DOHH2 (cell line): Measurements from ENCODE around the gene SCN5A.

ENCODE experiments used
- H3F3A ChIP-seq: fragments of 200-600 bp; sonication (generic), shearing (Covaris generic); 2 replicates; pipeline ENCODE4 v1.6.0; 2016; ENCODE audit warnings: antibody characterized with exemption, mild to moderate bottlenecking; ENCODE audit not compliant: control insufficient read depth, insufficient read depth
- H3K27ac ChIP-seq: fragments of 200-600 bp; sonication (generic); 2 replicates; pipeline ENCODE4 v1.5.1; 2014; ENCODE audit warnings: low read depth, mild to moderate bottlenecking, low read length, moderate library complexity
- H3K27me3 ChIP-seq: fragments of 200-600 bp; sonication (generic); 2 replicates; pipeline ENCODE4 v1.6.1; 2014; ENCODE audit warnings: mild to moderate bottlenecking, low read length, mixed read lengths; ENCODE audit not compliant: control insufficient read depth
- H3K36me3 ChIP-seq: fragments of 200-600 bp; sonication (generic); 2 replicates; pipeline ENCODE4 v1.6.1; 2014; ENCODE audit warnings: mild to moderate bottlenecking, low read length, moderate library complexity, mixed read lengths; ENCODE audit not compliant: control insufficient read depth
- H3K4me1 ChIP-seq: fragments of 200-600 bp; sonication (generic); 2 replicates; pipeline ENCODE4 v1.6.1; 2014; ENCODE audit warnings: mild to moderate bottlenecking, low read length, mixed read lengths; ENCODE audit not compliant: control insufficient read depth
- H3K4me2 ChIP-seq: fragments of 200-600 bp; sonication (generic); 2 replicates; pipeline ENCODE4 v1.6.0; 2014; ENCODE audit warnings: mild to moderate bottlenecking, low read length, moderate library complexity
- H3K4me3 ChIP-seq: fragments of 200-600 bp; sonication (generic); 2 replicates; pipeline ENCODE4 v1.5.1; 2014; ENCODE audit warnings: mild to moderate bottlenecking, low read length, mixed read lengths
- H3K79me2 ChIP-seq: fragments of 200-600 bp; sonication (generic); 2 replicates; pipeline ENCODE4 v1.6.1; 2014; ENCODE audit warnings: mild to moderate bottlenecking, low read length, mixed read lengths; ENCODE audit not compliant: control insufficient read depth
- H3K9me2 ChIP-seq: fragments of 200-600 bp; sonication (generic); replicated peaks from 2 replicates; pipeline ENCODE4 v1.6.1; 2014; ENCODE audit warnings: mild to moderate bottlenecking, low read length, mixed read lengths; ENCODE audit not compliant: control insufficient read depth
- H3K9me3 ChIP-seq: fragments of 200-600 bp; sonication (generic); 2 replicates; pipeline ENCODE4 v1.6.1; 2014; ENCODE audit warnings: antibody characterized with exemption, low read length, mixed read lengths; ENCODE audit not compliant: control insufficient read depth, insufficient read depth
- H4K20me1 ChIP-seq: fragments of 200-600 bp; sonication (generic); 2 replicates; pipeline ENCODE4 v1.6.0; 2014; ENCODE audit warnings: low read depth, mild to moderate bottlenecking, antibody characterized with exemption, low read length, moderate library complexity; ENCODE audit not compliant: control insufficient read depth, insufficient read depth
- CTCF ChIP-seq: fragments of 200-600 bp; sonication (generic); IDR thresholded peaks from one replicate; pipeline ENCODE4 v1.5.1; 2014; ENCODE audit warnings: antibody characterized with exemption, mild to moderate bottlenecking, low read depth, low read length; ENCODE audit not compliant: poor library complexity, severe bottlenecking
- EZH2phosphoT487 ChIP-seq: fragments of 200-600 bp; sonication (generic); IDR thresholded peaks from 2 replicates; pipeline ENCODE4 v1.6.1; 2017; ENCODE audit warnings: borderline replicate concordance, mild to moderate bottlenecking, antibody characterized with exemption, low read length, moderate library complexity, mixed read lengths

SCN5A gene

GRCh38 chr3:38551026-38551832 is 98.3 kb downstream of the SCN5A start:
- TF ChIP-seq EZH2phosphoT487 (no peak), CTCF (no peak)
- Histone ChIP-seq H3K27ac (no peak overlapping the region), H3K4me2 (no peak overlapping the region), H3K27me3 (no peaks in the 10 kb centered on the region), H3K9me3 (no peaks in the 10 kb centered on the region), H3K36me3 (no peaks in the 10 kb centered on the region), H3F3A (no peaks in the 10 kb centered on the region), H3K79me2 (no peaks in the 10 kb centered on the region), H3K9me2 (no peaks in the 10 kb centered on the region), H3K4me1 (no peaks in the 10 kb centered on the region; the same call in 1 of the 2 replicates), H3K4me3 (no peak overlapping the region), H4K20me1 (no peaks in the 10 kb centered on the region)

DNA sequence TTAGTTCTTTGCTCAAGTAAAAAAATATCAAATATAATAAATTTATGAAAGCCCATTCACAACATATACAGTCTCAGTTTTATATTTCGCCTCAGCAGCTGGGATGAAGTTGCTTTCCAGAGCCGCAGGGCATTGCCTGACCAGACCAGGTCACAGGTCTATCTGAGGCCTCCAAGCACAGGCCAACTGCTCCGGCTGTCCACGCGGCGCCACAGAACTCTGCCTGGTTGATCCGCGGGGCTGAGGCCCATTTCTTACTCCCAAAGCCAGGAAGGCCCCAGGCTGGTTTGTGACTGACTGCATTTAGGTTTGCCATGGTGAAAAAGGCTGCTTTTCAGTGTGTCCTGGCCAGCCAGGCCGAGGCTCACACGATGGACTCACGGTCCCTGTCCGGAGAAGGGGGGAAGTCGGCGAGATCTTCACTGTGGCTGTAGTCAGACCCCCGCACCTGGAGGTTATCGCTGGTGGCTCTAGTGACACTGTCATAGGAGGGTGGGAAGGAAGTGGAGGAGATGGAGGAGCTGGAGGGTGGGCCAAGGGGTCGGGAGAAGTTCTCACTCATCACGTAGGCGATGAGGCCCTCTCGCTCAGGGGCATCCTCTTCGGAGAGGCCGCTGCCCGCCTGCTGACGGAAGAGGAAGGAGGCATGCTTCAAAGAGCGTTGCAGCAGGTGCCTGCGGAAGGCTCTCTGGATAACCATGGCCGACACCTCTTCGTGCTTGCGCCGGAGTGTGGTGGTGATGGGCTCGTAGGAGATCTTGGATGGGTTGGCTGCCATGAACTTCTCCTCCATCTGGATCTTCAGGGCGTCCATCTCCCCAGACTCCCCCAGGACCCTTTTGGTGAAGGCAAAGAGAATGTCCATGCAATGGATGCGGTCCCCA is 99.3 kb downstream of the SCN5A start:
- no peaks in the 10 kb centered on the region for H3F3A ChIP-seq
- TF ChIP-seq CTCF (no peak), EZH2phosphoT487 (no peak)
- no peaks in the 10 kb centered on the region for H3K27me3 ChIP-seq
- no peaks in the 10 kb centered on the region for H4K20me1 ChIP-seq
- H3K4me2 ChIP-seq, result no peak overlapping the region
- H3K4me3 ChIP-seq, result no peak overlapping the region
- no peaks in the 10 kb centered on the region for H3K9me2 ChIP-seq
- no peaks in the 10 kb centered on the region for H3K36me3 ChIP-seq
- no peaks in the 10 kb centered on the region for H3K79me2 ChIP-seq
- no peaks in the 10 kb centered on the region for H3K9me3 ChIP-seq
- H3K4me1 ChIP-seq, result no peaks in the 10 kb centered on the region; the same call in 1 of the 2 replicates
- H3K27ac ChIP-seq, result no peak overlapping the region

GRCh38 chr3:38549486-38549885 is 100.0 kb downstream of the SCN5A start:
- Histone ChIP-seq H3K4me1 (no peaks in the 10 kb centered on the region; the same call in 1 of the 2 replicates), H3F3A (no peaks in the 10 kb centered on the region), H3K9me2 (no peaks in the 10 kb centered on the region), H4K20me1 (no peaks in the 10 kb centered on the region), H3K9me3 (no peaks in the 10 kb centered on the region), H3K27ac (no peak overlapping the region), H3K36me3 (no peaks in the 10 kb centered on the region), H3K79me2 (no peaks in the 10 kb centered on the region), H3K4me2 (no peak overlapping the region), H3K4me3 (no peak overlapping the region), H3K27me3 (no peaks in the 10 kb centered on the region)
- no peak for TF ChIP-seq CTCF
- no peak for TF ChIP-seq EZH2phosphoT487
